GM12892 (cell line): Measurements from ENCODE around the gene SBF1.

Source experiments
- DNase-seq: peaks from one replicate; pipeline ENCODE4 v3.0.0; 2011; ENCODE audit not compliant: insufficient read length
- FAIRE-seq: peaks from 2 replicates; lab custom pipeline; 2011; peaks lifted over from hg19 to GRCh38; lab: Jason Lieb, UNC
- POLR2A ChIP-seq: IDR thresholded peaks from 2 replicates; pipeline ENCODE4 v1.6.1; 2011; ENCODE audit warnings: low read depth, low read length, control low read depth
- POLR2AphosphoS5 ChIP-seq: IDR thresholded peaks from 2 replicates; pipeline ENCODE4 v1.6.1; 2011; ENCODE audit warnings: low read depth, low read length, control low read depth
- TAF1 ChIP-seq: IDR thresholded peaks from 2 replicates; pipeline ENCODE4 v1.6.1; 2011; ENCODE audit warnings: low read depth, mild to moderate bottlenecking, control low read depth, low read length, borderline replicate concordance

The SBF1 gene

GRCh38 chr22:50518606-50519005 lies 43.8 kb upstream of the SBF1 start:
- DNase-seq = no peak
- TF ChIP-seq TAF1 (no peak), POLR2A (no peak), POLR2AphosphoS5 (no peak)
- FAIRE-seq = no peak

DNA sequence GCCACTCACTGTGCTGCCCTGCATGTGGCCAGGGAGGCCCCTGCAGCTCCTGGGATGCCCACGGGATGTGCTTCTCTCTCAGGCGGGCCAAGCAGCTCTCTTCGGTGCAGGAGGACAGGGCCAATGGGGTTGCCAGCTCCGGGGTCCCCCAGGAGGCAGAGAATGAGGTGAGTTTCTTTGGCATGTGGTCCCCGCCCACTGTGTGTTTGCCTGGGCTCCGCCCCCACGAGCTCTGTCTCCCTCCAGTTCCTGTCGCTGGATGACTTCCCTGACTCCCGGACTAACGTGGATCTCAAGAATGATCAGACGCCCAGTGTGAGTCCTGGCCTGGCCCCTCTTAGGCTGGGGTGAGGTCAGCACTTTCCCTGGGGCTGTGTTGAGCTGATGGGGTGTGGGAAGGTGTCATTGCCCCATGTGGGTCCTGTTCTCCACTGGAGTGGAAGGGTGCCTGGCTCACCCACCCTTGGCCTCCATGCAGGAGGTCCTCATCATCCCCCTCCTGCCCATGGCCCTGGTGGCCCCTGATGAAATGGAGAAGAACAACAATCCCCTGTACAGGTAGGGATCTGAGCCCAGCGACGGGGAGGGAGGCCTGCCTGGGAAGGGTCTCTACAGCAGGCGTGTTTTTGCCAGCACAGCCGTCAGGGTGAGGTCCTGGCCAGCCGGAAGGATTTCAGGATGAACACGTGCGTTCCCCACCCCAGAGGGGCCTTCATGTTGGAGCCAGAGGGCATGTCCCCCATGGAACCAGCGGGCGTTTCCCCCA lies 42.8 kb upstream of the SBF1 start:
- no peak for TF ChIP-seq POLR2AphosphoS5
- DNase-seq (no peak), FAIRE-seq (no peak)

GRCh38 chr22:50516891-50517290 lies 42.1 kb upstream of the SBF1 start:
- no peak for TF ChIP-seq POLR2AphosphoS5
- no peak for TF ChIP-seq TAF1
- no peak for TF ChIP-seq POLR2A
- FAIRE-seq (no peak), DNase-seq (no peak)

GRCh38 chr22:50516068-50516467 lies 41.2 kb upstream of the SBF1 start:
- FAIRE-seq (no peak), DNase-seq (no peak)
- TF ChIP-seq TAF1 (no peak), POLR2AphosphoS5 (no peak), POLR2A (no peak)

- FAIRE-seq = no peak
- DNase-seq = no peak
- TF ChIP-seq TAF1 (no peak), POLR2A (no peak), POLR2AphosphoS5 (no peak)
These were observed 38.3 kb upstream of the SBF1 start for GRCh38 chr22:50513175-50513574.

DNA sequence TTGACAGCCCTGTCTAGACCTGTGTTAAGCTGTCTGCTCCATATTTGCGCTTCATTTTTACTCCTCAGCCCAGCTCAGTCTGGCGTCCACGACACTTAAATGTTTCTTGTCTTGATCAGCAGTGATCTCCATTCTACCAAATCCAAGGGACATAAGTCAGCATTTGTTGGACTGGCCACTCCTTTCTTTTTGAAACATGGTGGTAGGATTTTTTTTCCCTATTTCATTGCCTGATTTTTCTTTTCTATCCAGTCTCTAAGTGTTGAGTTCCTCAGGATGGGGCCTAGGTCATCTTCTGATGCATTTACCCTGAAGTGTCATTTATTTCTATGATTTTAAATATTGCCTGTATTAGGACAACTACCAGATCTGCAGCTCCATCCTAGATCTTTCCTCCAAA lies 34.1 kb upstream of the SBF1 start:
- FAIRE-seq (no peak), DNase-seq (no peak)
- TF ChIP-seq POLR2A (no peak), POLR2AphosphoS5 (no peak), TAF1 (no peak)

GRCh38 chr22:50507991-50508884 lies 33.4 kb upstream of the SBF1 start, which contains the start of gene NCAPH2:
Gene NCAPH2, plus strand, starts transcription at chr22:50508224. Its CDS starts 114 bp downstream, at chr22:50508338.
- FAIRE-seq (peak; percentile 99), DNase-seq (peak; percentile 99)
- TF ChIP-seq TAF1 = peak; percentile 95
- TF ChIP-seq POLR2AphosphoS5 = peak; percentile 90
- TF ChIP-seq POLR2A = peak; percentile 90

GRCh38 chr22:50507421-50507990 lies 32.7 kb upstream of the SBF1 start, which contains the start of gene LMF2:
Gene LMF2, minus strand, starts transcription at chr22:50507702. Its CDS starts 27 bp downstream, at chr22:50507675.
- FAIRE-seq = no peak

GRCh38 chr22:50506611-50507420 lies 32.0 kb upstream of the SBF1 start:
- no peak for FAIRE-seq
- peak; percentile 55 for DNase-seq
- TF ChIP-seq POLR2A = no peak
- TF ChIP-seq TAF1 = no peak
- TF ChIP-seq POLR2AphosphoS5 = no peak

More at GRCh38 chr22:50507421-50507990, 32.7 kb upstream of the SBF1 start, which contains the start of gene LMF2:
- peak; percentile 98 for DNase-seq
- TF ChIP-seq POLR2A (peak; percentile 54; the same call in 1 of the 2 replicates), POLR2AphosphoS5 (0 out of 2 replicates have a peak, but pooled peaks have one; percentile 9), TAF1 (peak; percentile 25; the same call in 1 of the 2 replicates)

DNA sequence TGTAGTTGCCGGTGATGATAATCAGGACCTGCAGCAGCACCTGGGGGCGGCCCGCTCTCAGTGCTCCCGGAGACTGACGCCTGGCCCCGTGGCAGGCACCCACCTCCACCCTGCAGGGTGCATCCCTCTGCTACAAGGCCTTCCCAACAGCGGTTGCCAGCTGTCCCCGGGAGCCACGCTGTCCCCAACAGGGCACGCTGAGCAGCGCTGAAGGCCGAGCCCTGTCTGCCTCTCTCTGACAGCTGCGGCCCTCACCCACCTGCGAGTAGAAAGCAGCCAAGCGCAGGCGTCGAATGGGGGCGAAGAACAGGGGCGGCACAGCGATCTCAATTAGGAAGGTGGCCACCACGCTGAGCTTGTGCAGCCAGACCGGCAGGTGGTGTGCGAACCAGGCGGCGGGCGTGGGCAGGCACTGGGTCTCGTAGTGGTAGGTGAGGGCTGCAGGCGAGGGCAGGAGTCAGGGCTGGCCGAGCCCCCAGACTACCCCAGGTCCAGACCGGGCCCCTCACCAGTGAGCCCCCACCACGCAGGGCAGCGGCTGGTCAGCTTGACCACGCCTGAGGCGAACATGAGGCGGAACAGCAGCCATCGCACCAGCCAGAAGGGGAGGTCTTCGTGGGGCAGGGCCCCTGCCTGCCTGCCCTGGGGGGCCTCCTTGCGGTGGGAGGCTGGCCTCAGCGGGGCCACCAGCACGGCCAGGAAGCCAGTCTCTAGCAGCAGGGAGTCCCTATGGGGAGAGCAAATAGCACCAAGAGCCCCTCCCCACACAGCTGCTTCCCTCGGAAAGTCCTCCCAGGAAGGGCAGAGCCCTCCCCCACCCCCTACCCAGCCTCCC lies 31.2 kb upstream of the SBF1 start:
- TF ChIP-seq POLR2AphosphoS5 = no peak
- TF ChIP-seq TAF1 = no peak
- no peak for TF ChIP-seq POLR2A
- FAIRE-seq = no peak
- DNase-seq = no peak
